ENCODE data around the gene RGS6. TPM values are rescaled to one million over a fixed set of nuclear protein-coding genes. Genes with fewer than 3 reads are reported as not detected.
"Not testable (repeated sequence)": the region's sequence is repeated elsewhere in the genome, so short reads cannot be mapped to it uniquely, and the experiment has no call there.

The RGS6 gene
- total and polyA plus RNA-seq, 2 donors (not counting 1 experiment from before 2014, with no cell fraction given), result not detected

DNA sequence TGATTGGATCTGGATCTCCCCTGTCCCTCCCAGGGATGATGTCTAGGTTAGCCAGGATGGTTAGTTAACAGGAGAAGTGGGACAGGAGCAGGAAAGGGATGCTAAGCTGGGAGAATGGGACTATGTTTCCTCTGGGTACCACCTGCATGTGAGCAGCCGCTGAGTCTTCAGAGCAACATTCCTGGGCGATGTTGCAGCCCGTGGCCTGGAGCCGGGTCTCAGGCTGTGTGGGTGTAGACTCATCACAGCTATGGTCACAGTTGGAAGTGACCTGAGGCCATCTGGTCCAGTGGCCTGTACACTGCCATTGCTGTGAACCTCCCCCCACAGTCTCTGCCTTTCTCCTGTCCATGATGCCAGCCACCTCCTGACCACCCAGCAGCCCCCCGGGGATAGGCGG is 539.1 kb downstream of the RGS6 start:
- peak in 1 of 2 donors; percentile 47 for DNase-seq (ENCODE audit: low read depth in 2 of 2)
- no peaks in the 10 kb centered on the region for H3K79me2 ChIP-seq (ENCODE audit: control insufficient read depth, insufficient read depth, low read length)
- no peaks in the 10 kb centered on the region for H4K20me1 ChIP-seq (ENCODE audit: control insufficient read depth, extremely low read depth, insufficient read depth, low read length)
- no peaks in the 10 kb centered on the region for H3K4me1 ChIP-seq (ENCODE audit: control insufficient read depth, extremely low read depth, insufficient read depth, low read length)
- no peak overlapping the region for H3K4me2 ChIP-seq (ENCODE audit: extremely low read depth, insufficient read depth, low read length)
- H3K4me3 ChIP-seq (replicated peaks in 1 of 4; ENCODE audit: control extremely low read depth in 1 of 4, insufficient read depth in 1 of 4, low read depth in 3 of 4, low read length in 4 of 4), result no peak overlapping the region
- H3K27me3 ChIP-seq (ENCODE audit: control insufficient read depth, insufficient read depth, low read length), result no peaks in the 10 kb centered on the region
- no peak overlapping the region for H3K9ac ChIP-seq (ENCODE audit: insufficient read depth, low read length)
- H3K27ac ChIP-seq (ENCODE audit: insufficient read depth, low read length), result no peak overlapping the region
- H2AFZ ChIP-seq (ENCODE audit: low read length), result no peak overlapping the region
- no peak for TF ChIP-seq EZH2 (IDR thresholded peaks at IDR 0.05; ENCODE audit: low read length, missing control alignments)
- TF ChIP-seq, protein P1, sequence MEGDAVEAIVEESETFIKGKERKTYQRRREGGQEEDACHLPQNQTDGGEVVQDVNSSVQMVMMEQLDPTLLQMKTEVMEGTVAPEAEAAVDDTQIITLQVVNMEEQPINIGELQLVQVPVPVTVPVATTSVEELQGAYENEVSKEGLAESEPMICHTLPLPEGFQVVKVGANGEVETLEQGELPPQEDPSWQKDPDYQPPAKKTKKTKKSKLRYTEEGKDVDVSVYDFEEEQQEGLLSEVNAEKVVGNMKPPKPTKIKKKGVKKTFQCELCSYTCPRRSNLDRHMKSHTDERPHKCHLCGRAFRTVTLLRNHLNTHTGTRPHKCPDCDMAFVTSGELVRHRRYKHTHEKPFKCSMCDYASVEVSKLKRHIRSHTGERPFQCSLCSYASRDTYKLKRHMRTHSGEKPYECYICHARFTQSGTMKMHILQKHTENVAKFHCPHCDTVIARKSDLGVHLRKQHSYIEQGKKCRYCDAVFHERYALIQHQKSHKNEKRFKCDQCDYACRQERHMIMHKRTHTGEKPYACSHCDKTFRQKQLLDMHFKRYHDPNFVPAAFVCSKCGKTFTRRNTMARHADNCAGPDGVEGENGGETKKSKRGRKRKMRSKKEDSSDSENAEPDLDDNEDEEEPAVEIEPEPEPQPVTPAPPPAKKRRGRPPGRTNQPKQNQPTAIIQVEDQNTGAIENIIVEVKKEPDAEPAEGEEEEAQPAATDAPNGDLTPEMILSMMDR (conservative IDR thresholded peaks at IDR 0.05 in 1 of 2, IDR thresholded peaks at IDR 0.05 in 1 of 2; ENCODE audit: low read depth in 1 of 2, low read length in 2 of 2), result no peak
- H3K36me3 ChIP-seq (ENCODE audit: control insufficient read depth, insufficient read depth, low read length), result no peaks in the 10 kb centered on the region
- H3K9me3 ChIP-seq (ENCODE audit: control insufficient read depth, insufficient read depth, low read depth, low read length), result no peaks in the 10 kb centered on the region

DNA sequence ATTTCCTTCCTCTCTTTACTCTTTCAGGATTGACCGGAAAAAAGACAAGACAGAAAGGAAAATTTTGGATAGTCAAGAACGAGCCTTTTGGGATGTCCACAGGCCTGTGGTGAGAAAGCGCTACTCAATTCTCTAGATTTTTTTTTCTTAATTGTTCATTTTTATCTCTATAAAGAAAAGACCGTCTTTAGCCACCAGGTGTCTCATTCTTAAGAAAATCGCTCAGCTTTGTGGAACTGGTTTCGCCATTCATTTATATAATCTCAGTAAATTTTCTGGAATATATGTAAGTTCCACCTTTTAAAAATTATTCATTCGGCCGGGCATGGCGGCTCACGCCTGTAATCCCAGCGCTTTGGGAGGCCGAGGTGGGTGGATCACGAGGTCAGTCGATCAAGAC is 540.6 kb downstream of the RGS6 start:
- no peak overlapping the region for H2AFZ ChIP-seq (ENCODE audit: low read length)
- H3K27me3 ChIP-seq (ENCODE audit: control insufficient read depth, insufficient read depth, low read length), result no peaks in the 10 kb centered on the region
- TF ChIP-seq, protein P1 (conservative IDR thresholded peaks at IDR 0.05 in 1 of 2, IDR thresholded peaks at IDR 0.05 in 1 of 2; ENCODE audit: low read depth in 1 of 2, low read length in 2 of 2), result peak in 1 of 2 donors; percentile 15
- no peak for TF ChIP-seq EZH2 (IDR thresholded peaks at IDR 0.05; ENCODE audit: low read length, missing control alignments)
- no peaks in the 10 kb centered on the region for H3K4me1 ChIP-seq (ENCODE audit: control insufficient read depth, extremely low read depth, insufficient read depth, low read length)
- no peaks in the 10 kb centered on the region for H3K79me2 ChIP-seq (ENCODE audit: control insufficient read depth, insufficient read depth, low read length)
- H3K4me3 ChIP-seq (replicated peaks in 1 of 4; ENCODE audit: control extremely low read depth in 1 of 4, insufficient read depth in 1 of 4, low read depth in 3 of 4, low read length in 4 of 4), result no peak overlapping the region
- no peaks in the 10 kb centered on the region for H3K9me3 ChIP-seq (ENCODE audit: control insufficient read depth, insufficient read depth, low read depth, low read length)
- no peak overlapping the region for H3K9ac ChIP-seq (ENCODE audit: insufficient read depth, low read length)
- no peak overlapping the region for H3K27ac ChIP-seq (ENCODE audit: insufficient read depth, low read length)
- H4K20me1 ChIP-seq (ENCODE audit: control insufficient read depth, extremely low read depth, insufficient read depth, low read length), result no peaks in the 10 kb centered on the region
- no peak overlapping the region for H3K4me2 ChIP-seq (ENCODE audit: extremely low read depth, insufficient read depth, low read length)
- no peaks in the 10 kb centered on the region for H3K36me3 ChIP-seq (ENCODE audit: control insufficient read depth, insufficient read depth, low read length)
- DNase-seq (ENCODE audit: low read depth in 2 of 2), result peak in 1 of 2 donors; percentile 11

DNA sequence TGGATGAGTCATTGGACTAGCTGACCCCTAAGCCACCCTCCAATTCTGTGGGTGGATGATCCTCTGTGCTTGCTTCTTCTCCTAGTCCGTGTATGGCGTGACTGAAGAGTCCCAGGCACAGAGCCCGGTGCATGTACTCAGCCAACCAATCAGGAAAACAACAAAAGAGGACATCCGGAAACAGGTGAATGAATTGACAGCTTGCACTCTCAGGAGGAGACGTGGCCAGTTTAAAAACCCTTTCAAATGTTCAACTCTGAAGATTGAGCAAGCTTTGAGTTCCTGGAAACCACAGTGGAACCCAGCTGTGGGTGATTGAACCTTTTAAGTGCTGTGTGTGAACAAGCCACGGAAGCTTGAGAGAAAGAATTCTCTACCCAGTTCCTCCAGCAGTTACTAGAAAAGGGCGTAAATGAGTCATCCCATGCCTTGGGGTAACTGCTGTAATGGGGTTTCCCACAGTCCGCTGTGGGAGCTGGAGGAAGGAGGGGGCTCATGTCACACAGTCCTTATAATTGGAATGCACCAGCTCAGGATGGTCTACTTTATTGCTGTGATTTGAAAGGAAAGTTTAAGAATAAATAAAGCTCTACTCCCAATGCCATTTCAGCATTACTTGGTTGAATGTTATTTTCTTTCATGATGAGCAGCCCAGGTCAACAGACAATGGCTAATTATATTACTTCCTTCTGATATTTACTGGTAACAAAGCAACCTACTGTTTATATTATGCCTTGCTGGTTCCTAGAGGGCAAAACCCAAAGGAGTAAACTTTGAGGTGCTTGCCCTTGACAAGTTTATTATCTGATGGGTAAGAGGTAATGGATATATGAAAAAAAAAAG is 544.6 kb downstream of the RGS6 start:
- Histone ChIP-seq H3K27ac (ENCODE audit: insufficient read depth, low read length) (no peak overlapping the region), H3K27me3 (ENCODE audit: control insufficient read depth, insufficient read depth, low read length) (peaks cover 19% of the 10 kb centered on the region), H3K4me1 (ENCODE audit: control insufficient read depth, extremely low read depth, insufficient read depth, low read length) (no peaks in the 10 kb centered on the region), H3K9ac (ENCODE audit: insufficient read depth, low read length) (no peak overlapping the region), H3K79me2 (ENCODE audit: control insufficient read depth, insufficient read depth, low read length) (no peaks in the 10 kb centered on the region), H3K36me3 (ENCODE audit: control insufficient read depth, insufficient read depth, low read length) (no peaks in the 10 kb centered on the region), H3K9me3 (ENCODE audit: control insufficient read depth, insufficient read depth, low read depth, low read length) (no peaks in the 10 kb centered on the region), H3K4me3 (replicated peaks in 1 of 4; ENCODE audit: control extremely low read depth in 1 of 4, insufficient read depth in 1 of 4, low read depth in 3 of 4, low read length in 4 of 4) (no peak overlapping the region), H2AFZ (ENCODE audit: low read length) (no peak overlapping the region), H3K4me2 (ENCODE audit: extremely low read depth, insufficient read depth, low read length) (no peak overlapping the region), H4K20me1 (ENCODE audit: control insufficient read depth, extremely low read depth, insufficient read depth, low read length) (no peaks in the 10 kb centered on the region)
- TF ChIP-seq, protein P1 (conservative IDR thresholded peaks at IDR 0.05 in 1 of 2, IDR thresholded peaks at IDR 0.05 in 1 of 2; ENCODE audit: low read depth in 1 of 2, low read length in 2 of 2), result no peak
- TF ChIP-seq EZH2 (IDR thresholded peaks at IDR 0.05; ENCODE audit: low read length, missing control alignments), result no peak
- DNase-seq (ENCODE audit: low read depth in 2 of 2), result peak; percentile 39 to 88

DNA sequence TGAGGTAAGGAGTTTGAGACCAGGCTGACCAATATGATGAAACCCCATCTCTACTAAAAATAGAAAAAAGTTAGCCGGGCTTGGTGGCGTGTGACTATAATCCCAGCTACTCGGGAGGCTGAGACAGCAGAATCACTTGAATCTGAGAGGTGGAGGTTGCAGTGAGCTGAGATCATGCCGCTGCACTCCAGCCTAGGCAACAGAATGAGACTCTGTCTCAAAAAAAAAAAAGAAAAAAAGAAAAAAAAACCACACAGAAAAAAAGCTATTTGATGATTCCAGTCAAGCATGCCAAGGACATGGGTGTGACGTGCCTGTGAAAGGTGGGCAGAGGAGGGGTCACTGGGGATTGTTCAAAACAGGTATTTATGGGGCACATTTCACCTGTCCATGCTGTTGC is 545.3 kb downstream of the RGS6 start:
- H3K27ac ChIP-seq (ENCODE audit: insufficient read depth, low read length); H3K4me2 ChIP-seq (ENCODE audit: extremely low read depth, insufficient read depth, low read length); H3K36me3 ChIP-seq (ENCODE audit: control insufficient read depth, insufficient read depth, low read length); H3K4me3 ChIP-seq (replicated peaks in 1 of 4; ENCODE audit: control extremely low read depth in 1 of 4, insufficient read depth in 1 of 4, low read depth in 3 of 4, low read length in 4 of 4); H3K4me1 ChIP-seq (ENCODE audit: control insufficient read depth, extremely low read depth, insufficient read depth, low read length); DNase-seq (ENCODE audit: low read depth in 2 of 2); H3K9me3 ChIP-seq (ENCODE audit: control insufficient read depth, insufficient read depth, low read depth, low read length); H3K79me2 ChIP-seq (ENCODE audit: control insufficient read depth, insufficient read depth, low read length); H4K20me1 ChIP-seq (ENCODE audit: control insufficient read depth, extremely low read depth, insufficient read depth, low read length); H2AFZ ChIP-seq (ENCODE audit: low read length); H3K9ac ChIP-seq (ENCODE audit: insufficient read depth, low read length): not testable (repeated sequence)
- H3K27me3 ChIP-seq (ENCODE audit: control insufficient read depth, insufficient read depth, low read length), result peaks cover 19% of the 10 kb centered on the region

Data from fibroblast of lung (primary cell).